Right lobe of liver (tissue), 6 donors: ENCODE measurements around the gene MYO1D. TPM values are rescaled to one million over a fixed set of nuclear protein-coding genes. Genes with fewer than 3 reads are reported as not detected.
A peak's percentile ranks its signal among the peaks of the same experiment; 100 is the strongest.

Experiments used
- ATAC-seq, 4 donors: fragments of 200-7000 bp; cut with Tn5 transposase; one replicate each; pipeline ENCODE4 v1.9.1; 2020; ENCODE audit warnings: mild to moderate bottlenecking in 4 of 4, moderate library complexity in 4 of 4
- DNase-seq, 3 donors: peaks; one replicate each; pipeline ENCODE4 v3.0.0-alpha.2; 2020
- H3K27ac ChIP-seq, 3 donors: fragments of 200-600 bp; one replicate each; pipeline ENCODE4 v1.8.0; 2022
- H3K27me3 ChIP-seq, 2 donors: fragments of 200-600 bp; one replicate each; pipeline ENCODE4 v1.8.0; 2022
- H3K36me3 ChIP-seq, 4 donors: fragments of 200-600 bp; sonication (generic) in 1 of 4; one replicate each; pipeline versions ENCODE4 v1.5.1 to v1.8.0; 2017 to 2022; ENCODE audit warnings: control low read depth in 1 of 4
- H3K4me1 ChIP-seq, 4 donors: fragments of 200-600 bp; sonication (generic) in 1 of 4; one replicate each; pipeline versions ENCODE4 v1.5.1 to v1.8.0; 2017 to 2022; ENCODE audit warnings: control low read depth in 1 of 4
- H3K4me3 ChIP-seq, 3 donors: fragments of 200-600 bp; one replicate each; pipeline ENCODE4 v1.8.0; 2022
- H3K9me3 ChIP-seq, 4 donors: fragments of 200-600 bp; sonication (generic) in 1 of 4; one replicate each; pipeline versions ENCODE4 v1.5.1 to v1.8.0; 2017 to 2022; ENCODE audit warnings: control low read depth in 1 of 4
- CTCF ChIP-seq, 4 donors: fragments of 200-600 bp in 3 of 4; fragments of 450-650 bp in 1 of 4; IDR thresholded peaks; one replicate each; pipeline versions ENCODE4 v1.5.1 to v1.8.0; 2016 to 2022; ENCODE audit warnings: antibody characterized with exemption in 4 of 4, mild to moderate bottlenecking in 2 of 4
- POLR2A ChIP-seq: fragments of 450-650 bp; IDR thresholded peaks from one replicate; pipeline ENCODE4 v1.6.1; 2017; ENCODE audit warnings: antibody characterized with exemption, mild to moderate bottlenecking
- WGBS: methylation state at CpG from one replicate; pipeline ENCODE4 v1.1.6; 2018; ENCODE audit warnings: low coverage, low lambda C conversion rate; ENCODE audit not compliant: insufficient coverage; ENCODE audit errors: missing lambda C conversion rate; 5-methylcytosine and 5-hydroxymethylcytosine counted together
- intact Hi-C, 2 donors: fragments of 100-400 bp; cut with DNase I; formaldehyde crosslinking; loops; one replicate each; pipeline versions ENCODE4 v1.11.2 to v1.14.1; 2022
- total RNA-seq, 6 experiments: library from RNA; depleted of rRNA in 2 of 6; stranded (reverse); fragments of >200 nt in 2 of 6; fragmentation: NEBNext Ultra II Directional in 3 of 6; extraction: Animal tissue kit (Norgen Biotek cat#: 25700) in 3 of 6; gene quantifications; one replicate each; pipeline versions ENCODE4 v1.1.0 to v1.2.4, GENCODE V29; 2016 to 2023
- donor health status: DM: no; HTN: yes; CAD: no.
- donor health status: DM: no; HTN: no; CAD: no.
- donor health status: DM: no; HTN: no; CAD: no.
- donor health status: DM: no; HTN: yes; CAD: no.
- donor health status: DM: no; HTN: yes; CAD: no.

The MYO1D gene
- total RNA-seq, 6 experiments from 2014 or later = 17.6 to 25.7 (median 21.0) TPM

- Histone ChIP-seq H3K27me3 (no peaks in the 10 kb centered on the region), H3K9me3 (no peaks in the 10 kb centered on the region), H3K4me1 (peaks cover 0 to 4% (median 0%) of the 10 kb centered on the region in 4 donors), H3K36me3 (no peaks in the 10 kb centered on the region), H3K4me3 (no peak overlapping the region), H3K27ac (no peak overlapping the region)
- intact Hi-C loops = loop anchor here in 1 of 2 donors (5.0 kb wide), 1 partner anchor 93 kb away; no protein-coding TSS in a partner anchor
- WGBS = 25% methylated on average over 5 of the region's 5 CpGs
- TF ChIP-seq CTCF (IDR thresholded peaks at IDR 0.05) (peak; percentile 85 to 92 (median 92)), POLR2A (no peak)
- DNase-seq (peak; percentile 49 to 69 (median 61)), ATAC-seq (peak; percentile 91 to 95 (median 94))
Observed at GRCh38 chr17:32659419-32659842, 217.5 kb downstream of the MYO1D start.

- no peak for DNase-seq
- no peaks in the 10 kb centered on the region for H3K36me3 ChIP-seq
- H3K4me1 ChIP-seq = peaks cover 0 to 4% (median 0%) of the 10 kb centered on the region in 4 donors
- no peaks in the 10 kb centered on the region for H3K27me3 ChIP-seq
- 56% methylated on average over 16 of the region's 23 CpGs for WGBS
- no peaks in the 10 kb centered on the region for H3K9me3 ChIP-seq
- TF ChIP-seq POLR2A (no peak), CTCF (IDR thresholded peaks at IDR 0.05) (no peak)
- no peak for ATAC-seq
- intact Hi-C loops = loop anchor here in 1 of 2 donors (5.0 kb wide), 1 partner anchor 94 kb away; no protein-coding TSS in a partner anchor
- no peak overlapping the region for H3K4me3 ChIP-seq
- H3K27ac ChIP-seq = no peak overlapping the region
Observed at GRCh38 chr17:32658470-32659418, 218.2 kb downstream of the MYO1D start.

GRCh38 chr17:32656886-32657285 is 220.0 kb downstream of the MYO1D start:
- TF ChIP-seq CTCF (IDR thresholded peaks at IDR 0.05) (no peak), POLR2A (no peak)
- H3K27me3 ChIP-seq = no peaks in the 10 kb centered on the region
- WGBS = 91% methylated on average over 1 of the region's 1 CpG
- intact Hi-C loops = loop anchor here in 1 of 2 donors (5.0 kb wide), 1 partner anchor 95 kb away; no protein-coding TSS in a partner anchor
- no peak for DNase-seq
- no peak for ATAC-seq
- no peak overlapping the region for H3K4me3 ChIP-seq
- no peak overlapping the region for H3K27ac ChIP-seq
- H3K9me3 ChIP-seq = no peaks in the 10 kb centered on the region
- H3K4me1 ChIP-seq = peaks cover 0 to 4% (median 0%) of the 10 kb centered on the region in 4 donors
- no peaks in the 10 kb centered on the region for H3K36me3 ChIP-seq

- ATAC-seq (peak; percentile 96 to 98 (median 98)), DNase-seq (peak; percentile 65 to 83 (median 80))
- H3K27ac ChIP-seq = no peak overlapping the region
- H3K36me3 ChIP-seq = peaks cover 0 to 4% (median 0%) of the 10 kb centered on the region in 4 donors
- intact Hi-C loops = no loop called here
- H3K27me3 ChIP-seq = no peaks in the 10 kb centered on the region
- H3K4me1 ChIP-seq = peaks cover 0 to 4% (median 0%) of the 10 kb centered on the region in 4 donors
- TF ChIP-seq POLR2A (no peak), CTCF (IDR thresholded peaks at IDR 0.05) (no peak)
- H3K4me3 ChIP-seq = no peak overlapping the region
- H3K9me3 ChIP-seq = peaks cover 0 to 6% (median 0%) of the 10 kb centered on the region in 4 donors
- WGBS = 12% methylated on average over 3 of the region's 3 CpGs
Observed at GRCh38 chr17:32654324-32654723, 222.6 kb downstream of the MYO1D start.
